Measurements from ENCODE around the gene CCR7.
"Not testable (repeated sequence)": the region's sequence is repeated elsewhere in the genome, so short reads cannot be mapped to it uniquely, and the experiment has no call there.

The CCR7 gene

GRCh38 chr17:40597556-40598300 is 32.5 kb upstream of the CCR7 start:
- no peak for DNase-seq (ENCODE audit: low spot score)

DNA sequence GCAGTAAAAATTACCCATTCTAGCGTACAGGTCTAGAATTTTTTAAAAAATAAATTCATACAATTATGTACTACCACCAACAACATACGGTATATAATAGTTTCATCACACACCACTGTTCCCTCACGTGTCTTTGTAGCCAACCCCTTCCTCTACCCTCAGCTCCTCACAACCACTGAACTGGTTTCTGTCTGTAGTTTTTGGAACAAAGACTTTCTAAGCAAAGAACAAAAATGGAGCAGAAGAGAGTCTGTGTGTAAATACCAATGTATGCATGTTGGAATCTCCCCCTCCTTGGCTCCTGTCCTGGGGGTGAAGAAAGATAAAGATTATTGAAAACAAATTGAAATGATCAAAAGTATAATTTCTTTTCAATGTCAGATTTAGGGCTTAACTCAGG is 31.9 kb upstream of the CCR7 start:
- no peak for DNase-seq (ENCODE audit: low spot score)

- peak; percentile 58 for DNase-seq (ENCODE audit: low spot score)
Observed at GRCh38 chr17:40596261-40596919, 31.1 kb upstream of the CCR7 start.

DNA sequence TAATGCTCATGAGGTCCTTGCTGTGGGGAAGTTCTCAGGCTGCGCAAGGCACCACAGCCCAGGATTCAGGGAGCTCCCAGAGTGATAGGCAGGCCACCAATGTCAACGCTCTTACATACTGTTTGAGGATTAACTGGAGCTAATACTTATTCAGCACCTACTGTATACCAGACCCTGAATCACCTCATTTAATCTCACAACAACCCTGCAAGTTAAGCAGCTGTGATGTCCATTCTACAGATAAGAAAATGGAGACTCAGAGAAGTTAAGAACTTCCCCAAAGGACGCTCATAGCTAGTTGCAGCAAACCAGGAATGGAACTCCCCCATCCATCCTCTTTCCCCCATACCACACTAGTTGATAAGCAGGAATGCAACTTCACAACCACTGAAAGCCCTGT is 25.5 kb upstream of the CCR7 start:
- DNase-seq (ENCODE audit: low spot score), result no peak

GRCh38 chr17:40588552-40588951 is 23.3 kb upstream of the CCR7 start:
- no peak for DNase-seq (ENCODE audit: low spot score)

- DNase-seq (ENCODE audit: low spot score), result not testable (repeated sequence)
Observed at GRCh38 chr17:40586264-40586663, 21.0 kb upstream of the CCR7 start.

GRCh38 chr17:40584950-40585349 is 19.7 kb upstream of the CCR7 start:
- DNase-seq (ENCODE audit: low spot score), result not testable (repeated sequence)

- DNase-seq (ENCODE audit: low spot score), result no peak
Observed at GRCh38 chr17:40582328-40582901, 17.1 kb upstream of the CCR7 start.

DNA sequence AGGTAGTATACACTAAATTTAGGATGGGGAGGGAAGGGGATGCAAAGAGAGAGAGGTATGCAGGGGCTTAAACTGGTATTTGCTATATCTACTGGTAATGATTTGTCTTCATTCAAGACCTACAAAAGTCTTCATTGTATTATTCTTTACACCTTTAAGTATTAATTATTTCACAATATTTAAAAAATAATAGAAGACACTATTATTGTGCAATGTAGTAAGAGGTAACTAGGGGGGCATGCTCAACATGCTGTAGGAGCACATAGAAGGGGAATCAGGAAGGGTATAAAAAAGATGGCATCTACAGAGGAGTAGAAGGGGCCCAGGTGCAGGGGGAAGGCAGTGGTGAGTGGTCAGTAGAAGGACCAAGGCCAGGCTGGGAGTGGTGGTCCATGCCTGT is 14.9 kb upstream of the CCR7 start:
- DNase-seq (ENCODE audit: low spot score), result no peak

- DNase-seq (ENCODE audit: low spot score), result no peak
Observed at GRCh38 chr17:40579471-40579870, 14.2 kb upstream of the CCR7 start.

- no peak for DNase-seq (ENCODE audit: low spot score)
Observed at GRCh38 chr17:40577611-40578065, 12.4 kb upstream of the CCR7 start.

DNA sequence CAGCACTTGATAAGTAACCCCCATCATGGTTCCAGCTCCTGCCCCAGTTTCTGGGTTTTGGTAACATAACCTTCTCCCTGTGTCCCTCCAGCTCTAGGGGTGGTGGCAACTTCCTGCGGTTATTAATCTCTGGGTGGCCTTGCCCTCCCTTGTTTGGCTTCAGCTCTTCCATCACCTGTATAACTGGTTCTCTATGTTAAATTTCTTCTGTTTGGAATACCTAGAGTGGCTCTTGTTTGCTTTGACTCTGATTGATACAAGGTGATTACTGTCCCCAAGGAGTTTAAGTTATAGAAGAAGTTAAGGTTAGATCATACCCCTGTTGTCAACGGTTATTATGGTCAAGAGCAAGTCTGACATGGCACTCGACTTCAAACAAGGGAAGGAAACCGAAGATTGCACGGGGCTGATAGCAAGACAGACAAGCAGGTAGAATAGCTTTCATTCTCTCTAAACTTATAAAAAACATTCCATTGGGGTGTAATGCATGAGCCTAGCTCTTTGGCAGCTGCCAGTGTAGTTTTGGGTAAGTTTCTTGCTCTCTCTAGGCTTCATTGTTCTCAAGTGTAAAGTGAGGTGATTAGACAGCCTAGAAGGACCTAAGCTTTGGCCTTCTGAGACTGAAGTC is 11.0 kb upstream of the CCR7 start:
- no peak for DNase-seq (ENCODE audit: low spot score)

- no peak for DNase-seq (ENCODE audit: low spot score)
Observed at GRCh38 chr17:40574292-40574691, 9.0 kb upstream of the CCR7 start.

DNA sequence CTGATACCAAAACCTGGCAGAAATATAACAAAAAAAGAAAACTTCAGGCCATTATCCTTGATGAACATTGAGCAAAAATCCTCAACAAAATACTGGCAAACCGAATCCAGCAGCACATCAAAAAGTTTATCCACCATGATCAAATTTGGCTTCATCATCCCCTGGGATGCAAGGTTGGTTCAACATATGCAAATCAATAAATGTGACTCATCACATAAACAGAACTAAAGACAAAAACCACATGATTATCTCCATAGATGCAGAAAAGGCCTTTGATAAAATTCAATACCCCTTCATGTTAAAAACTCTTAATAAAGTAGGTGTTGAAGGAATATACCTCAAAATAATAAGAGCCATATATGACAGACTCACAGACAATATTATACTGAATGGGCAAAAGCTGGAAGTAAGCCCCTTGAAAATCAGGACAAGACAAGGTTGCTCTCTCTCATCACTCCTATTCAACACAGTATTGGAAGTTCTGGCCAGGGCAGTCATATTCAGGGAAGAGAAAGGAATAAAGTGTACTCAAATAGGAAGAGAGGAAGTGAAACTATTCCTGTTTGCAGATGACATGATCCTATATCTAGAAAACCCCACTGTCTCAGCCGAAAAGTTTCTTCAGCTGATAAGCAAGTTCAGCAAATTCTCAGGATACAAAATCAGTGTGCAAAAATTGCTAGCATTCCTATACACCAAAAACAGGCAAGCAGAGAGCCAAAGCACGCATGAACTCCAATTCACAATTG is 7.1 kb upstream of the CCR7 start:
- DNase-seq (ENCODE audit: low spot score), result not testable (repeated sequence)

DNA sequence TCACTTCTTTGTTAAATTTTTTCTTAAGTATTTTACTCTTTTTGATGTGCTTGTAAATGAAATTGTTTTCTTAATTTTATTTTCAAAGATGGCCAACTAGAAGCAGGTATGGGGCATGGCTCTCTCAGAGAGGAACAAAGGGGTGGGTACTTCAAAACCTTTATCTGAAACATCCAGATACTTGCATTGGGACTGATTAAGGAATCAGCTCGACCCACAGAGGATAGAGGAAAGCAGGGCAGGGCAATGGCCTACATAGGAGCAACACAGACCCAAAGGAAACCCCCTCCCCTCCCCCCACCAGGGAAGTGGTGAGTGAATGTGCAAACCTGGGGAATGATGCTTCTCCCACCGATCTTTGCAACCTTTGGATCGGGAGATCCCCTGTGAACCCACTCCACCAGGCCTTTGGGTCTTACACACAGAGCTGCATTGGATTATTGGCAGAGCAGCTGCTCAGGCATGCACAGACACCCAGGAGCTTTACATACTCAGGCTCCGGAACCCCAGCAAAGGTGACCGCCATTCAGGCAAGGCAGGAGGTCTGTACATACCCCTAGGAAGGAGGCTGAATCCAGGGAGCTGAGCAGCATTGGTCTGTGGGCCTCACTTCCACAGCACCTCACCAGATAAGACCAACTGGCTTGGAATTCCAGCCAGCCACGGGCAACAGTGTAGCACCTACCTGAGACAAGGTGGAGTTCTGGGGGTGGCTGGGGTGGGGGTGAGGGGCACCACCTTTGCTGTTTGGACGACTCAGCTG is 3.0 kb upstream of the CCR7 start:
- DNase-seq (ENCODE audit: low spot score), result no peak

DNA sequence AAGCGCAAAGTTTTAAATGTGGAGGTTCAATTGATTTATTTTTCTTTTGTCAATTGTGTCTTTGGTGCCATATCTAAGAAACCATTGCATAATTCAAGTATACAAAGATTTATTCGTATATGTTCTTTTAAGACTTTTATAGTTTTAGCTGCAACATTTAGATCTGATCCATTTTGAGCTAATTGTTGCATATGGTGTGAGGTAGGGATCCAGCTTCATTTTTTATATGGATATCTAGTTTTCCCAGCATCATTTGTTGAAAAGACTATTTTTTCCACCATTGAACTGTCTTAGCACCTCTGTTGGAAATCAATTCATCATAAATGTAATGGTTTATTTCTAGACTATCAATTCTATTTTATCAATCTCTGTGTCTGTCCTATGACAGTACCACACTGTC is 2.1 kb upstream of the CCR7 start:
- DNase-seq (ENCODE audit: low spot score), result no peak

- DNase-seq (ENCODE audit: low spot score), result no peak
Observed at GRCh38 chr17:40565769-40566409, 617 bp upstream of the CCR7 start.

DNA sequence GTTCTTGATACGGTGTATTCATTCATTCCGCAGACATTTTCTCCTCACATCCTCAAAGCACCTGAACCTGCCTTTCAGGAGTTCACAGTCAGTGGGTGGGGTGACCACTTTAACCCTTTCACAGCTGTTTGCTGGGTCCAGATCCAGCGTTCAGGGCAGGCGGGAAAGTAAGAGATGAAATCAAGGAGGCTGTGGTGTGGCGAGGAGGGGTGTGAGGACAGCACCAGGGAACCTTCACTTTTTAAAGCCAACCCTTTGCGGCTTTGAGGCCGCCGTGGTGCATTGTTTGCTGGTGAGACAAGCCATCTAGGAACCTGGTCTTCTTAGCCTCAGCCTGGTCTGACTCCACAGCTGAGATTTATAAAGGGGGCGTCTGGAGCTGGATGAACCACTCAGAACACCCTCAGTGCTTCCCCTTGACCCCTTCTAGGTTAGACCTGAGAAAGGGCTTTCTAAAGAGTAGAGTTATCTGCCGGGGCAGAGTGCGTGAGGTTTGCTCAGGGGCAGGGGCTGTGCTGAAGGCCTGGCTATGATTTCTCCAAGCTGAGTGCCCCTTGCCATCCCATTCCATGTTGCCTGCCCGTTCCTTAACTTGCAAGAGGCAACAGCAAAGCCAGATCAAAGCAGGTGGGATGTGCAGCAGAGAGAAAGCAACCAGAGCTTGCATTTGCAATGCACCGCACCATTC is 933 bp downstream of the CCR7 start:
- no peak for DNase-seq (ENCODE audit: low spot score)

DNA sequence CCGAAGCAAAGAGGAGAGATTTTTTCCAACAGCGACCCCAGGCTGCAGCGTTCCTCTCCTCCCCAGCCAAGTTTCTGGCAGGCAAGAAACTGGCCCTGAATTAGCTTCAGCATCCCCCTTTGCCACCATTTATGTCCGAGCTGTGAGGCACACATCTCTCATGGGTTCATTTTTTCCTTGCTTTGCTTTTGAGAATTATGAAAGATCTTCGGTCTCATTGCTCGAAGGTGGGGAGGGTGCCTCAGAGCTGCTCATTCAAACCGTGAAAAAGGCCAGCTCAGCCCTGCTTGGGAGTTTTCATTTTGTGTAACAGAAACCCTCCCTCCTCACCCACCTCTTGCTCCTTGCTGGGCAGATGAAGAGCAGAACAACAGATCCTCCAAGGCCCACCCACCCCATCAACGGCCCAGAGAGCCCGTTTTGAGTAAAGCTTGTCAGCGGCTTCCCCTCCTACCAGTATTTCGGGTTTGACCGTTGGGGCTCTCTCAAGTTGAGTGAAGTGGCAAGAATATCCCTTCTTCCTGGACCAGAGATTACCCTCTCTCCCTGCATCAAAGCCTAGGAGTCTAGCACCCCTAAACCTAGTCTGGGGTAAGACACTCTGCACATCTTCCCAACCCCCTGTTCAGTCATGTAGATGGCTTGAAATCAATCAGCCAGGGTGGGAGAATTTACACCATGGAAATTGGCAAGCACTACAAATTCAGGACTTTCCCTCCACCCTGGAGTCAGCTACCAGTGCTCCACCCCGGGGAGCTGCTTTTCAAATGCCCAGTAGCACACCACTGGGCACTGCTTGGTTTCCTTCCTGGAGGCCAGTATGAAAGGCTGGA is 1.8 kb downstream of the CCR7 start:
- DNase-seq (ENCODE audit: low spot score), result no peak

Data from RKO (cell line).